HG02943 (cell line): ENCODE results near the gene SULT1C4.
"Not testable (repeated sequence)": the region's sequence is repeated elsewhere in the genome, so short reads cannot be mapped to it uniquely, and the experiment has no call there.

ENCODE experiments used
- ATAC-seq: cut with Tn5 transposase; IDR thresholded peaks from one replicate; pipeline ENCODE4 v1.9.1; 2021; ENCODE audit warnings: mild to moderate bottlenecking, low read depth, moderate library complexity; ENCODE audit not compliant: unreplicated experiment

Gene SULT1C4

DNA sequence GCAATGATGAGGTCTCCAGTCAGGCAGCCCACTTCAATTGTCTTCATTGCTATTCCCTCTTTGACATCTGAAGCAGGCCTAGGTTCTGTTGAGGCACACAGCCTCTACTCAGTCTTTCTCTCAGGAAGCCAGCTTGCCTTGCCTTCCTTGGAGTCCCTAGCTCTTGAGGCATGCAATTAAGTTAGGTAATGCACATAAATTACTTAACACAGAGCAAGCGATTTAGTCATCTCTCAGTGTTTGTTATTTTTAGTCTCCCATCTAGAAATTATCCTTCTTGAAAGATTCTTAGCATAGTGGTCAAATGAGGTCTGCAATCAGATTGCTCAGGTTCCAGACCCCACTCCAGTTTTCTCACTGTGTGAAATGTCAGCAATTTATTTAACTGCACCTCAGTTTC lies 32.0 kb downstream of the SULT1C4 start:
- no peak for ATAC-seq

DNA sequence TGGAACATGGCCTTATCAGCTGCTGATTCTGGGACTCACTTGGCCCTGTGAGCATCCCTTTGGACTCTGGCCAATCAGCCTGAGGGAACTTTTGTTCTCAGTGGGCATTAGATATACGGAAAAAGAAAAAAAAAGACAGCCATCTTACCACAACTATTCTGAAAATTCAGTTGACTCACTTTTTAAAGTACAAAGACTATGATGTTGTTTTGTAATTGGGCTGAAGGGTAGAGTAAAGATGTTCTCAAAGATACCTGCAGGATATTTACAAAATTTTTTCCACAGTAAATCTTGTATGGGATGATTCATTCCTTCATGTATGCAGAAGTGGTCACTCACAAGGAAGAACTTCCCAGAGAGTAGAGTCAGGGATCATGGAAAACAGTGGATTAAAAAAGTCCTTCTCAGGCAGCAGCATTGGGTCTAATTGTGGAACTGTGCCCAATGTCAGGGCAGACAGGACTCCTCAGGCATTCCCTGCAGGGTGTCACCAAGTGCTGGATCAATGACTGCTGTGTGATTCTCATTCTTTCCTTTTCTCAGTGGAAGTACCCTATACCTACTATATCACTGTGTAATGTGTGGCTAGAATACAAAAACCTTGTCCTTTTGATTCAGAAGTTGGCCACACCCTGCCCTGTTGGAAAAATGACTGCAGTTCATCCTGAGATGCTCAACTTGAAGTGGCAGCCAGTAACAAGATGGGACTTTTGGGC lies 35.4 kb downstream of the SULT1C4 start:
- ATAC-seq, result no peak

DNA sequence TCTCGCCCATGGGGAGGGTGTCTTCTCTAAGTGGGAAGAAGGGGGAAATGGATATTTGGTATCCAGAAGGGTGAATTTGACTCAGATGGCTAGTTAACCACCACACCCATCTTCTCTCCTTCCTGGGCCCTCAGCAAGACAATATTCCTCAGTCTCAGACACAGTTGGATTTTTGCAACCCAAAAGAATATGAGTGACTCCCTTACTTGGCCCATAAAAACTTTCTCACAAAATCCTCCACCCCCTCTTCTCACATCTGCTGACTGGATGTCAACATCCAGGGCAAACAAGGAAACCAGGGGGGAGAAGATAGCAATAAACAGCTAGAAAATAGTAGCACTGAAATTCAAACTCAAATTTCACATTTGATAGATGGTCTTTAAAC lies 35.9 kb downstream of the SULT1C4 start:
- ATAC-seq, result no peak

DNA sequence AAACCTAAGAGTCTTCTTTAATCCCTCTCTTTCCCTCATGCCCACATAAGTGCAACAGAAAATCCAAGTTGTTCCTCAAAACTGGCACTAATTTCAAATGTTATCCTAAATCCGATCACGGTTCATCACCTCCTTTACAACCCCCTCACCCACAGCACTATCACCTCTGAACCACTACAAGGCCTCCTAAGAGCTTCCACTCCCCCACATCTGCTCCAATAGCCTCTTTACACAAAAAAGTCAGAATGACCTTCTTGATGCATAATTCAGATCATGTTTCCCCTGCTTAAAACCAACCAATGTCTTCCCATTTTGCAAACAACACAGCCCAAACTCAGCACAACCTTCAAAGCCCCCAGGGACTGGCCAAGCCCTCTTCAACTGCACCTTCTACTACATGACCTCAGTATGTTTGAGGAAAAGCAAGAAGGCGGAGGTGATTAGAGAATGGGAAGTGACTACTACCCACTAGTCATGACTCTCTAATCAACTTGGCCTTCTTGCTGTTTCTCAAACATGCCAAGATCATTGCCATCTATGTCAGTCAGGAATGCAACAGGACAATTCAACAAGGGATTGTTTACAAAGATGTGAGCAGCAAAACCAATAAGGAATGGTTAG lies 36.6 kb downstream of the SULT1C4 start:
- ATAC-seq, result no peak

DNA sequence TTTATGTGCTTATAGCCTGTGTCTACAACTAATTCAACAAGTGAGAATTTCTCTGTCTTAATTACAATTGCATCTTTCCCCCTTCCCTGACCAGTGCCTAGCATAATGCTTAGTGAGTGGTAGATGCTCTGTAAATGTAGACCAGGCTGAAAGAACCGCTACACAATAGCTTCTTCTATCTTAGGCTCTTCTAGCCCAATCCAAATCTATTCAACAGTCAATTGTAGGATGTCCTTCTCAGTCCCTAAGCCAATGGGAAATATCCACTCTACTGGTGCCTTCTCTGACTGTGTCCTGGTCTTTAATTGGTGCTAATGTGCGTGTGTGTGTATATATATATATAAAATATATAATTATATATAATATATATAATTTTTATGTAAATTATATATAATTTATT lies 37.2 kb downstream of the SULT1C4 start:
- no peak for ATAC-seq

DNA sequence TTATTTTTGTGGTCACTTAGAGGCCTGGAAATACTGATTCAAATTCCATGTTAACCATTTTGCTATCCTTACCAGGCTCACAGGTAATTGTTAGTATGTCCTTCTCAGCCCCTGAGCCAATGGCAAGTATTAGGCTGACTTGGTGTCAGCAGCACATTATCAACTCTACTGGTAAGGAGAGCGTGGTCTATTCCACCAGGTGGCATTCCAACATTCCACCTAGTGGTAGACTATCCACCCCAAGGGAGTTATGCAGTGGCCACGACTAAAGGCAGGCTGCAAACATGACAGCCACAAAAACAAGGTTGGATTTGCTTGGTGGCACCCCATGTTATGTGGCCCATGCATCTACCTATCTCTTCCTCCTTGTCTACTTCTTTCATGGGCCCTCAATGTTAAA lies 39.5 kb downstream of the SULT1C4 start:
- no peak for ATAC-seq

DNA sequence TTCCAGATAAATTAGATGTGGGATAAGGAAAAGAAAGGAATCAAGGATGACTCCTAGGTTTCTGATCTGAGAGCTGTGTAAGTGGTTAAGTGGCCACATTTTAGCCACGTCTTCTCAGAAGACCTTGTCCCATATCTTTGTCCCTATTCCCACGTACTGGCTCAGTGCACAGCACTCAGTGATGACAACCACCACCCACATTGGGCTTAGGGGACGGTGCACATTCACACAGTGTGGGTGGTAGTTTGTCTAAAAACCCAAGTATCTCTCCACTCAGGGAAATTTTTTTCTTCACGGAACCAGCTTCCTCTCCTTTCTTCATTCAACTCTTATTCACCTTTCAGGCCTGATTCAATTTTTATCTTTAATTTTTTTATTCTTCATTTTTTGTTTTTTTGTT lies 40.7 kb downstream of the SULT1C4 start:
- ATAC-seq, result no peak

DNA sequence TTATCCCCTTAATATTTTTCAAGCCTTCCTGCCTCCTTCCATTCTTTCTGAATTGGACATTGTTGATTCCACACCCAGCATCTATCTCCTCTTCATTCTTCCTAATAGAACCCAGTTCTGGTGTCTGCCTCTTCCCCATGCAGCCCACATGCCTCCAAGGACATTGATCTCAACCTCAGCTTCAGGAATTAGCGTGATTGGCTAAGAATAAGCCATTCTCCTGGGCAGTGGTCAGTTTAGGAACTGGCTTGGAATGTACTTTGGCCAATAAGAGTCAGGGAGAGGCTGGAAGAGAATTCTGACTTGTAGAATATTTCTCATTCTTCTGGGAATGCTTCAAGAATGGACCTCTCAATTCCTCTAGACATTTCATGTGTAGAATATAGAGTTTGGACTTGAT lies 45.3 kb downstream of the SULT1C4 start:
- no peak for ATAC-seq

DNA sequence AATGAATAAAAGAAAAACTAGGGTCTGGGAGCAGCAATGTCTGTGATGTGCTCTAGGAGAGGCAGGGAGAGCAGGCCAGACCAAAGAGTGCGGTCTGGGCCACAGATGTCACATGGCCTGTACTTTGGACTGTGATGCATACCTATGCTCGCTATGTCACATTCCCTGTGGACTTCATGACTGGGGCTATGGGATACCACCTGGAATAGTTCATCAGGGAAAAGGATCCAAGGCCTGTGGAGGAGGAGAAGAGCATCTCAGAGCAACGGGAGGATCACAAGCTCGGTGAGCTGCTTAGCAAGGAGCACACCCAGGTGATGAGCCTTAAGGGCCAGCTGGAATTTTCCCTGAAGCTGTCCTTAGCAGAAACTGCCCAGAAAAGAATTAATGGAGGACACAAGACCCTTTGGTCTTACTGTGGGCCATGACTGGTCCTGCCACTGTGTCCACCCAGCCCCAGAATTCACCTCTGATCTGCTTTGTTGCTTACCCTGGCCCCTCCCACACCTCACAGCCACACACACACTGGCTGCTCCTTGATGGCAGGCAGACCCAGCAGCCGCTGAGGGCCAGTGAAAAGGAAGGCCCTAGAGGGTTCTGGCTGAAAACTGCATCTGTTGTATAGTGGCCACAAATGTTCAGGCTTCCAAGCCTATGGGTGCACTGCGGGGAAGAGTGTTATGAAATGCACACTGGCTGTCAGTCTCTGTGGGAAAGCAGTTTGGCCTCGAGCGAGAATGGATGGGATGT lies 45.9 kb downstream of the SULT1C4 start:
- ATAC-seq, result no peak

DNA sequence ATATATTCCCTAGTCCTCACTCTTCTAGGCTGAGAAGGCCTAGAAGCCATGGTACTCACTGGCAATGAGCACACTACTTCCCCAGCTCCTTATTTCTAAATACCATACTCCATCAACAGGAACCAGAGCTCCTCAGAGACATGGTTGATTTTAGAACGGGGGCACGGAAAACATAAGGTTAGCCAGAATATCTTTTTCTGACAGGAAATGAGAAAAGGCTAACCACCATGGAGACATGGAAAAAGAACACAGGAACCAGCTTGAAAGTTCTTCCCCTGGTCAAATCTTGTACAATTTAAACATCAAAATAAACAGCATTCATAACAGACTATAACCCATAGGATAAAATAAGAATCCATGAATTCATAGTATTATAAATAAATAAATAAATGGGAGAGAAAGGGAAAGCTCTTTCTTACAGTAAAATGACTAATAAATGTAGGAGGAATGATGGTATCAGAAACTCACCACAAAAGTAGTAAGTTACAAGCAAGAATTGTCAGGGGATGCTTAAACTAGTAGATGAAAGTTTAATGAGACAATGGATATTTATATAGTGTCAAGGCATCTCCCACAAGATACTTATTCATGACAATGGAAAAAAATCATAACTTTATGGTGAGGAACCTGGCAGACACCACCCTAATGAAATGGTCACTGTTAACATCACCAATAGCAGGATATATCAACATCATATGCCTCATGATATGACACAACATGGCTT lies 50.7 kb downstream of the SULT1C4 start:
- ATAC-seq, result no peak

DNA sequence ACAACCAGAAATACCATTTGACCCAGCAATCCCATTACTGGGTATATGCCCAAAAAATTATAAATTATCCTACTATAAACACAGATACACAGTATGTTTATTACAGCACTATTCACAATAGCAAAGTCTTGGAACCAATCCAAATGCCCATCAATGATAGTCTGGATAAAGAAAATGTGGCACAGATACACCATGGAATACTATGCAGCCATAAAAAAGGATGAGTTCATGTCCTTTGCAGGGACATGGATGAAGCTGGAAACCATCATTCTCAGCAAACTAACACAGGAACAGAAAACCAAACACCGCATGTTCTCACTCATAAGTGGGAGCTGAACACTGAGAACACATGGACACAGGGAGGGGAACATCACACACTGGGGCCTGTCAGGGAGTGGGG lies 57.8 kb downstream of the SULT1C4 start:
- ATAC-seq, result not testable (repeated sequence)

DNA sequence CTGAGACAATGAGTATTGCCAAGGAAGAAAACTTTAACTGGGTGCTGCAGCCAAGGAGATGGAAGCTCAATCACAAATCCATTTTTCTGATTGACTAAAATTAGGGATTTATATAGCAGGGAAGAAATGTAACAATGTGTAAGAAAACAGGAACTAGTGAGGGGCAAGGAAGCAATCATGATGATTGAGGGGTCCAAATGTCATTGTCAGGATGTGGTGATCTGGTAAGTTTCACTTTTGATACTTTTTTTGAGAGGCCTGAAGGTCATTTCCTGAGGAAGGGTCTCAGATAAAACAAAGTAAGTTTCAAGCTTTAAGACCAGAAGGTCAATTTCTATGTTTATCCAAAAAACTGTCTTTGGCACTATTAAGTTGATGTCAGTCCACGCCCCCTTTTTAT lies 59.2 kb downstream of the SULT1C4 start:
- no peak for ATAC-seq
